Activated T-cell treated with anti-CD3 and anti-CD28 coated beads for 1 hour (primary cell): ENCODE data around the gene KIT.

Experiments
- DNase-seq: peaks from one replicate; pipeline ENCODE4 v3.0.0-alpha.2; 2020; ENCODE audit warnings: low read depth

Gene KIT

DNA sequence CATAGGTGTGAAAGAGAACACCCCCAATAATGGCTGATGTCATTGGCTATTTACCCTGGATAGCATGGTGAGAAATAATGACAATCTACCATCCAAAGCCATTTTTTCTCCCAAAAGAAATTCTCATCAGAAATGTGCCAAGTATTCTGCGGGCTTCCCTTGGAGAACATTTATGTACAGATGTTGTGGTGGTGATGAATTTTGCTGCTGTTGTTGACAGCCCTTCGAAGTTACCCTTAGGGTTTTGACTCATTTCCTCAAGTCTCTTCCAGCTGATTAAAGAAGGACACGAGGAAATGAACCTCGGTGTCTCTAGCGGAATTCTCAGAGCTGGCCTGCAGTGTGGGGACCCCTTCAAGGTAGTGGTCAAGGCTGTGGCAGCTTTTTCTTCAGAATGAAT is 3.4 kb downstream of the KIT start:
- no peak for DNase-seq

DNA sequence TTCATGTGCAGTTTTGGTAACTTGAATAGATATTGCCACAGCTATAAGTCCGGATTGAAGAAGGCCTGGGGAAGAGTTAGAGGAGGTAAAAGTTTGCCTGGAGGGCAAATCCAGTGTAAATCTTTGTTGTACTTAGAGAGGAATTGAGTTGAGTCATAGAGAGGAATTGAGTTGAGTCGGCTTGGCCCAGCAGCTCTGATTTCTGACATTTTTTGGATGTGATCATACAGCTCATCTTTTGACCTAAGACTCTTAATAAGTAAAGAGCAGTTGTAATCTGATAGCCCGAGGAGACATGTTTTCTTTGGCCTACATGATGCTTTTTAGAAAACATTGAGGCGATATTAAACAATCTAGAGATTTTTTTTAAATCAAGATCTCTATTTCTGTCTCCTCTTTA is 3.9 kb downstream of the KIT start:
- no peak for DNase-seq

DNA sequence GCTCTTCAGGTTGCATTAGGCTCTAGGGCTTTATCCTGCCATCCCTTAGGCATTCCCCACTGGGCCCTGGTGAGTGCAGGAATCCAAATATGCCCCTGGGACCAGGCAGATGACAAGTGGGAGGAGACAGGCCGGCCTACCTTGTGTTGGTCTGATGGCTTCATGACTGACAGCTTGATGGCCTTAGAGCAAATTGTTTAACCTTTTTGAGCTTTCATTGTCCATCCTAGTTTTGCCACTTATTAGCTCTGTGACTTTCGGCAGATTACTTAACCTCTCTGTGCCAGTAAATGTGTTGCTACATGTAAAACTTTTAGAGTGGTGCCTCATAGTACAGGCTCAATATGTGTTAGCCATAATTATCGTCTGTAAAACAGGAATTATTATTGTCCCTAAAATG is 4.4 kb downstream of the KIT start:
- no peak for DNase-seq

DNA sequence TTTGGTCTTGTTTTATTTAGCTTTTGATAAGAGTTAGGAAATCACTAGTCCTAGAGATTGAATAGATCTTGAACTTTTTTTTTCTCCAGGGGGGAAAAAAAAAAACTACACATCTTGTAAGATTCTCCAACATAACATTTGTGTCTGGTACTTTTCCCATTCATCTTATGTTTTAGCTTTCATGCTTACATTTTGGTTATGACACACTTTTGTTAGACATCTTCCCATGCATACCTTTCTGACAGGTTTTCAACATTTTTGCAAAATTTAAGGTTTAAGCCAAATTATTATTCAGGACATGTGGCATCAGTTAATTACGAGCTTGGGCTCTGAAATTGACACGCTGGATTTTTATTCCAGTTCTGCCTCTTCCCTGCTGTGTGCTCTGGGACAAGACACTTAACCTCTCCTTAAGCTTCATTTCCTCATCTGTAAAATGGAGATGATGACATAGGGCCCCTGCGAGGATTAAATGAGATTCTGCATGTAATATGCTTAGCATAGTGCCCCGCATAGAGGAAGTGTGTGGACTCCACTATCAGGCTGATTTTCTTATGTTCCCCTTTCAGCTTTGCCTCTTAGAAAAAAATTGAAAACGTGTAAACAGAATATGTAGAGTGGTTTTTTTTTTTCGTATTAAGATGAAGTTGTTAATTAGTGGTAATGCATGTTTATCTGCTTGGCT is 5.3 kb downstream of the KIT start:
- DNase-seq = no peak

DNA sequence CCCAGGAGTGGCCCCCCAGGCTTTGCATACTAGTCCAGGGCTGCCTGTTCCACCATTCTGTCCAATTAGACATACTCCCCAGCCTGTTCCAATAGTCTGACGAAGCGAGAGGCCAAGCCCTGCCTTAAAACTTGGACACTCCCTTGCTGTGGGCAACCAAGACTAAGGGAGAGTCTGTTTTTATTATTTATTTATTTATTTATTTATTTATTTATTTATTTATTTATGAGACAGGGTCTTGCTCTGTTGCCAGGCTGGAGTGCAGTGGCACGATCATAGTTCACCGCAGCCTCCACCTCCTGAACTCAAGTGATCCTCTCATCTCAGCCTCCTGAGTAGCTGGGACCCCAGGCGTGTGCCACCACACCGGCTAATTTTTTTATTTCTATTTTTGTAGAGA is 6.6 kb downstream of the KIT start:
- no peak for DNase-seq

DNA sequence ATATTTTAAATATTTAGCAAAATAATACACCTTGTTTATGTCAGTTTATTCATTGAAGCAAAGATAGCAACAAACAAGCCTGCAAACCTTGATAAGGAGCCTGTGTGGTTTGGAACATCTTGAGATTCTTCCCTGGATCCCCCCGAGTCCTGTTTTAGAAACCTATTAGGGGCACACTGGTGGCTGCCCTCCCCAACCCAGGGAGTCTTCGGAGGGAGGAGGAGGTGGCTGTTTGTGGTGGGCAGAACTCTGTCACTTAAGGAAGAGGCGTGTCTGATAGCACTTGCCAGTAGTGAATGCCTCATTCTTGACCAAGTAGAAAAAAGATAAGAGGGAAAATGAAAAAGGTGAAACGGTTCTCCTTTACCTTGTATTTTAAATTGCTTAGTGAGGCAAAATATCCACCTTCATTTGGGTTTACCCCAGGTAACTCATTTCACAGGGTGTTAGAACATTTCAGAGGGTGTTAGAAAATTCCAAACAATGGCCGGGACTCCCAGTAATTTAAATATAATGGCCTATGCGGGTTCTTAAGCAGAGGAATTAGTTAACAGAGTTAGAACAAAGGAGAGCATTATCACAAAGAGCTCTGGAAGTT is 10.4 kb downstream of the KIT start:
- DNase-seq = no peak

DNA sequence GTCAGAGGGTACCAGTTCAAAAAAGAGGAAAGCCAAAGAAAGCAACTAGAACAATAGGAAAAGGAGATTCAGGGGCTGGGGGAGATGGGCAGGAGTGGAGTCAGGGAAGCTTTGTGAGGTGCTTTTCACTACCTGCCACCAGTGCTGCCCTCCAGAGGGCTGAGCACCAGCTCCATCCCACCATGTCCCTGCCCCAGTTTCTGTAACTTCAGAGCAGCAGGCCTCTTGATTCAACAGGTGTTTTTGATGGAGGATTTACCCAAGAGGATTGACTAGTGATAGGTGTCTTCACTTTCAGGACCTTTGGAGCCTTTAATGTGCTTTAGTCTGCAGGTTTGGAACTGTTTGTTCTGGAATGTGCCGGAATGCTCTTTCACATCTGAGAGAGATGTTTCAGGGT is 12.1 kb downstream of the KIT start:
- no peak for DNase-seq

DNA sequence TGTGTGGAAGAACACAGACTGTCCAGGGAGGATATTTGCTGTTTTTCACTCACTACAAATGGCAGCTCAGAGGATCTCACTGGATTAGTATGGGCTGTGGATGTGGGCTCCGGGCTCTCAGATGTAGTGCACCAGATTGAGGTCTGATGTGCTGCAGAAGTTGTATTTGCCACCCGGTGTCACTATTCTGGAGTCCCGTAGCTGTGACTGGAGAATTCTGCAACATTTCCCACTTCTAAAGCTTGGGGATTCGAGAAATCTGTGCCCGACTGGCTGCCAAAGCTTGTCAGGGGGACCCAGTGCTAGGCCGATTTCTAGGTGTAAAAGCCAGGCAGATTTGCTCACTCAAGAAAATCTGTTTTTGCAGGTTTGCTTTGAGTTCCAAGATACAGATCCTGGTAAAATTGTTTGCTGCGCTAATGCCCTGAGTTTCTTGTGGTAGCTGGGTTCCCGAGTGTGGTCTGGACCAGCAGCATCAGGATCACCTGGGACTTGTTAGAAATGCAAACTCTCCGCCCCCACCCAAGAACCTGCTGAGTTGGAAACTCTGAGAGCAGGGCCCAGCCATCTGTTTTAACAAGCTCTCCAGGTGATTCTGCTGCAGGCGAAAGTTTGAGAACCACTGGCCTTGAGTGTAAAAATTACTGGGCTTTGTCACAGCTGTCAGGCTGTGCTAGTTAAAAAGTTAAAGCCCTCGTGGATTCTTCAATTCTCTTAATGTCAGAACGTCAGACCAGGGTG is 18.1 kb downstream of the KIT start:
- DNase-seq = no peak

DNA sequence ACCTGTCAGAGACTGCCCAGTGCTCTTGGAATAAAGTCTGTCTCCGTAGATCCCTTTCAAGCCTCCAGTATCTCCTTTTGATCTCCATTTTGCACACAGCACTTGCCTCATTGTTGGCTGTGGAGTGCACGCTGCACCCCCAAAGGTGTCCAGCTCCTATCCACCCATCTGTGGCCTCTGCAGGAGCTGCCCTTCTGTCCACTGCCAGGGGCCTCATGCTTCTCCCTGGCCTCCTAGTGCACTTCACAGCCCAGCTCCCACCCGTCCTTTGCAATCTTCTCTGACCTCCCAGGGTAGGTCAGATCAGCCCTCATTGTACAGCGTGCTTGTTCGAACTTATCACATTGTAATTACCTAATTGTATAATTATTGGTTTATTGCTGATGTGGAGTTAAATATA is 18.9 kb downstream of the KIT start:
- no peak for DNase-seq

DNA sequence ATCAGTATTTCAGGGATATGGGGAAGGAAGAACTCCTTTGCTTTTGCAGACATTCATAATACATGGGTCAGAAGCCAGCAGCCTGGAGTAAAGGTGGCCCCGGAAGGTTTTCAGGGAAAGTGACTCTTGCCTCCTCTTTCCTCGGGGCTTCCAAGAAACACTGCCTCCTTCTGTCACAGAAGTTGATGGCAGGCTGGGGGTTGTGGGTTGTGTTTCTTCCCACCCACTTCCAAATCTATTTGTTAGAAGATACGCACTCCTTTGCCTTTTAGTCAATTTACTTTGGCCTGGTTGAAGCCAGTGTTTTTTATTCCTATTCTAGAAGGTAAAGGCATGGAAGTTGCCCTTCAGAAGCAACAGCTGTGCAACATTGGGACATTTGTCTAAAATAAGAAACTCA is 19.7 kb downstream of the KIT start:
- no peak for DNase-seq

DNA sequence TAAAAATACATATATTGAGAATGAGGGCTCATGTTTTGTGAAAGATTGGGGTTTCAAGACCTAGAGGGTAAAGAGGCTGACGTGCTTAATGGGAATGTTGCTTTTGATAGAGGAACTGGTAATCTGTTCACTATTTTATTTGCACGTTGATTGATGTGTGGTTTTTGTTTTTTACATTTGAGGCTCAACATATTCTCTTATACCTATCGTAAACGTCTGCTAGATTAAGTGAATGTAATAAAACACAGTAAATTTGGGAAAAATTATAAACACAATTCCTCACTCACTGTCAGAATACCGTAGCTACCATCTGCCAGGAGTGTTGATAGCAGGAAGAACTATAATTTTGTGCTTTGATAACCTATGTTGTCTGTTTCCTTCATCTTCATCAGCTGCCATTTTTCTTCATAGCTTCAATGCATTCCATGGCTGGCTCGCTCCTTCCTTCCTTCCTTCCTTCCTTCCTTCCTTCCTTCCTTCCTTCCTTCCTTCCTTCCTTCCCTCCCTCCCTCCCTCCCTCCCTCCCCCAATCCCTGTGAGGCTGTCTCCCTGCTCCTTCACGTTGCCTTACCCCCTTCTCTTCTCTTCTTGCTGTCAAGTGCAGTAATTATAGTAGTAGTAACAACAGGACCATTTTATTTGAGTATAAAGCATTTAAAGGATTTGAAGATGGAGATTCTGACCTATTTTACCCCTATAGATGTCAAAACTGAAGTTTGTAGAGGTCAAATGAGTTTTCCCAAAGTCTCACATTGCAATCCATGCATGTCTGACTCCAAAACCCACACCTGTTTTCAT is 20.3 kb downstream of the KIT start:
- no peak for DNase-seq

DNA sequence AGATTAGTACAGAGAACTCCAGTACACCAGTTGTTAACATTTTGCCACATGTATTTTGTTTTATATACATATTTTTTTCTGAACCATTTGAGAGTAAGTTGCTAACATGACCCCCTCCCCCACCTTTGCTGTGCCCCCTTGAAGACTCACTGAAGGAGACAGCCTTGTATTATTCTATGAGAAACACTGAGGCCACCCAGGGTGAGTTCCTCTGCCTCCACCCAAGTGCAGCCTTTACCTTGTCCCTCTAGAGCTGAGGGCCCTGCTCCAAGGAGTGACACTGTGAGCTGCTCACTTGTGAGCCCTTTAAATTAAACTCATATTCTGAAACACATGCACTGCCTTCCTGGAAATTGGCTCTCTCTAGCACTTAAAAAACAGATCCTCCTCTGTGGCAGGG is 21.1 kb downstream of the KIT start:
- DNase-seq = no peak

DNA sequence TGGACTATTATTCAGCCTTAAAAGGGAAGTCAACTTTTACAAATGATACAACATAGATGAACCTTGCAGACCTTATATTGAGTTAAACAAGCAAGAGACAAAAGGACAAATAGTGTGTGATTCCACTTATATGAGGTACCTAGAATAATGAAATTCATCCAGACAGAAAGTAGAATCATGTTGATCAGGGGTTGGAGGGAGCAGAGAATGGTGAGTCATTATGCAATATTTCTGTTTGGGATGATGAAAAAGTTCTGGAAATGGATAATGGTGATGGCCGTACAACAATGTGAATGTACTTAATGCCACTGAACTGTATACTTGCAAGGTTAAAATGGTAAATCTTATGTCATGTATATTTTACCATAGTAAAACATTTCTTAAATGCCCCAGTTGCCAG is 22.1 kb downstream of the KIT start:
- no peak for DNase-seq

DNA sequence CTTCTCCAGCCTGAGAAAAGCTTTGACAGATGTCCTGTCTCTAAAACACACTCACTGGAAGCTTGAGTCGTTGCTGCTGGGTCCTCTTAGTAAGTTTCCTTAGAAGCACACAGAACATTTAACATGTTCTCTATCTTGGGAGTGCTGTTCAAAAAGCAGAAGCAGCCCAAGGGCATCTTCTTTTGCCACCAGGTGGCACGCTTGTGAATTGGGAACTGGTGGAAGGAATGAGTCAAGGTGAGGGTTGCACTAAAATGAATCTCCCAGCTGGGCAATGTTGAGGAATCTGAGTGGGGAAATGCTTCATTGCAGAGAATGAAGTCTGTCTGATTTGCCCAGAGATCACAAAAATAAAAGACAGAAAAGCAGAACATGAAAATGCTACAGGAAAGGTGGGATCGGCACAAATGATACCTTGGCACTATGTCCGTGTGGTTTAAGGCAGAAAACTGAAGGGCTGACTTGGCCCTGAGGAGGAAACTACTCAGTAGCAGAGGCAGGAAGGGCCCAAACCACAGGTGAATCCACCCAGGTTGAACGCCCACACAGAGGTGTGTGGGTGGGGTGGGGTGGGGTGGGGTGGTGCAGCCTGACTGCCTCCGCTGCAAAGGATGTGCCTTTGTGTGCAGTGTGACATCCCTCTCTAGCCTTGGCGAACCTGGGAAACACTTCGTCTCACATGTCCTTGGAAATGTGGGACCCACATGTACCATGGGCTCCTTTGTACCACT is 26.0 kb downstream of the KIT start:
- peak; percentile 29 for DNase-seq

DNA sequence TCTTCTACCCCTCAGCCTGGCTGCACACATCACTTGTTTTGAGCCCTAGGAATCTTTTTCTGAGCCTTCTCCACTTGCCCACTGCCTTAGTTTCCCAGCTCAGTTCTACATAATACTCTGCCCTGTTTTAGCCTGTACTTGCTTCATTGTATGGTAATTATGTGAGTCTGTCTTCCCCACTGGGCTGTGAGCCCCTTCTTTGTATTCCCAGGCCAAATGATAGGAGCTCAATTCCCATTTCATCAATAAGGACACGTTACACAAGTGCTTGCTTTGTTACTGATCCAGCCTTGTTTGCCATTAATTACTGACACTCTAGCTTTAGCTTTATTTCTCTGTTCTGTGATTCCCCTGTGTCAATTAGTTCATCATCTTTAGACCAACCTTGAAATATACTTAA is 28.1 kb downstream of the KIT start:
- DNase-seq = no peak

DNA sequence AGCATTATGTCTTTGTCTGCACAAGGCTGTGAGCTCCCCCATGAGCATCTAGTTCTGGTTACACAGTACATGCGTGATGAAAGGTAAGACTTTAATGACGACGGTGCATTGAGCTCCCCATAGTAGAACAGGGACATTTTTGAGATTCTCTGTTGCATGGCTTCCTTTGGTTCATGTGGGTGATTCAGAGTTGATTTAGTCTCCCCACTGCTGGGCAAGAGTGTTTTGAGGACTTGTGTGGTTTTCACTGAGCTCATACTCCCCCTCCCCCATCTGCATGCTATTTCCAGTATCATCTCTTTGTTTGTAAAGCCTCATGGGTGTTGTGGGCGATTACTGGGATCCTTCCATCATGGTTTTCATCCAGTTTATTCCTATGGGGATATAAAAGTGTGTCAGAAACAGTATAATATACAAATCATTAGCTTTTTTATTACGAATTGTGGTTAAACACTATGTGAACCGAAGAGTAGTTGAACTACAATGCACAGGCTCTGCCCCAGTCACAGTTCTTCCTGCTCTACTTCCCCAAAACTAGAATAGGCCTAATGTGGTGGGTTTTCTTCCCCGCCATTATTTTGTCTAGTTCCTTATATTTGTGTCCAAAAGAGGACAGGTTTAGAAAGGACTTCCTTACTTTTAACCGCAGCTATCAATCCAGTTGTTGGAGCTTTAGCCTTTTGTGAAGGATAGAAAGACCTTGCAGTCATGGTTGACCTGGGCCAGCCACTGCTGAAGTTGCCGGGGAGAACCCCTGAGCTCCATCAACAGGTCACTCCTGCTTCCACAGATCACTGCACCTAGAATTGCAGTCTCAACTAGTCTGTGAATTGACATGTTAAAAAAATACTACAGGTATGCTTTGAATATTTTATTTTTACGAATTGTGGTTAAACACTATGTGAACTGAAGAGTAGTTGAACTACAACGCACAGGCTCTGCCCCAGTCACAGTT is 30.4 kb downstream of the KIT start:
- no peak for DNase-seq

DNA sequence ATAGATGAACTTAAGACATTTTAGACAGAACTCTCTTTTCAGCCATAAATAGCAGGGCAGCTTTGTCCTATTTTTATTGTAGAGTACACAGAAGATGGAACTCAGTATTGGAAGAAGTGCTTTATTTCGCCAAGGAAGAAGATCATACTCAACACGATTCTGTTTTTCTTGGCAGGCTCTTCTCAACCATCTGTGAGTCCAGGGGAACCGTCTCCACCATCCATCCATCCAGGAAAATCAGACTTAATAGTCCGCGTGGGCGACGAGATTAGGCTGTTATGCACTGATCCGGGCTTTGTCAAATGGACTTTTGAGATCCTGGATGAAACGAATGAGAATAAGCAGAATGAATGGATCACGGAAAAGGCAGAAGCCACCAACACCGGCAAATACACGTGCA is 37.6 kb downstream of the KIT start:
- DNase-seq = no peak

DNA sequence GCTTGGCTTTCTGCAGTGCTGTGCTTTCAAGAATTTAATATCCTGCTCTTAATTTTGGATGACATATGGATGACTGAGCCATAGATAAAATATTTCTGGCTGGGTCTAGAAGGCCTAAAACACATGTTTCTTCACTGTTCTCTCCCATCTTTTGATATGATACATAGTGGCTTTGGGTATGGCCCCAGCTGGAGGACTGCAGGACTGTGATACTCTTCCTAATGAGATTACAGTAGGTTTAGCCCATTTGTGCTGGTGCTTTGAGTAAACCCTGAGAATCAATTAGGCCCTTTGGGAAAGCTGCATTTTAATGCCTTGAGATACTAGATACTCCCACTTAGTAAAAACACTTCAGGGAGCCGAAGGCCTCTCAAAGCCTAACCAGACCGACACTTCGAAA is 38.0 kb downstream of the KIT start:
- no peak for DNase-seq

DNA sequence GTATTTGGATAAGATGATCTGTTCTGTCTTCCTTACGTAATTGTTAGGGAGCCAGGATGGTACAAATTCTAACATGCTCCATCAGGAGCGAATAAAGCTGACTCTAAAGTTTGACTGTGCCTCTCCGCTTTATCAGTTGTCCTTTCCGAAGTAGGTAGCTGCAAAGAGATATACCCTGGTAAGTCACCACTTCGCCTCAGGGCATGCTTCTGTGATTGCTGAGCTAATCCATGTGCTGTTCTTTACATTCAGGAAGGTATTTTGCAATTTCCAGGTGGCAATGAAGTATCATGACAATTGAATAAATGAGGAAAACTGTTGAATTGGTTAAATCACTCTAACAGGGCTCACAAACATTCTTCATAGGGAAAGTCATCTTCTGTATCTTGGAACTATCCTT is 38.9 kb downstream of the KIT start:
- no peak for DNase-seq

DNA sequence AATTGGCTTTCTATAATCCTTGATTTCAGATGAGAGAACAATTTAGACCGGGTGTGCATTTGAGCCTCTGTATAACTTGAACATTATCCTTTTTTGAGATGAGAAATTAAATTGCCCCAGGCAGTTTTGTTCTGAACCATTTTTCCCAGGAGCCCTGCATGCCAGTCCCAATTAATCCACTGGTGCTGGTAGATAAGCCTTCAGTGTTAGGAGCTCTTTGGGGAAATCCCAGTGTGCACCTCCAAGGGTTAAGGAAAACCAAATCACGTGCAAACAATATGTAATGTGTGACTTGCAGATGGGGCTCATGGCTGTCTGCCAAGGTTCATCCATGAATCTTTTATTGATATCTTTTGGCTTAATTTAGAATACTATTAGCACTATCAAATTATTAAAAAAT is 43.2 kb downstream of the KIT start:
- DNase-seq = no peak

DNA sequence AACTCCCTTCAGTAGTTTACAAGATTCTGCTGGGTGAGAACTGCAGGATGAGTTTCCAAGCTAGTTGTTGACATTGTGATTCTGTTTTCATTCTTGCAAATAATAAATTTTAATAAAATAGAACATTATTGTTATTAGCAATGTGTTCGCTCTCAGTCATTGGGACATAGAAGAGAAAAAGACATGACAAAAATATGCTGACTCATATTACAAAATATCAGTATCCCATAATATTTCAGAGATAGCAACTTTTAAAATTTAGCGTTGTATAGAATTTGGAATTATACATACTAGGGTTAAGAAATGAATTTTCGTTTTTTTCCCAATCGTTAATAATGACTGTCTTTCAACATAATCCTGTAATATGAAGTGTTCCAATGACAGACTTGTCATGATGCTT is 45.4 kb downstream of the KIT start:
- no peak for DNase-seq
